Measurements from ENCODE around the gene USH1C. TPM values are rescaled to one million over a fixed set of nuclear protein-coding genes. Genes with fewer than 3 reads are reported as not detected.
A peak's percentile ranks its signal among the peaks of the same experiment; 100 is the strongest.

Gene USH1C
- total RNA-seq, 1 experiment from 2014 or later, result not detected

DNA sequence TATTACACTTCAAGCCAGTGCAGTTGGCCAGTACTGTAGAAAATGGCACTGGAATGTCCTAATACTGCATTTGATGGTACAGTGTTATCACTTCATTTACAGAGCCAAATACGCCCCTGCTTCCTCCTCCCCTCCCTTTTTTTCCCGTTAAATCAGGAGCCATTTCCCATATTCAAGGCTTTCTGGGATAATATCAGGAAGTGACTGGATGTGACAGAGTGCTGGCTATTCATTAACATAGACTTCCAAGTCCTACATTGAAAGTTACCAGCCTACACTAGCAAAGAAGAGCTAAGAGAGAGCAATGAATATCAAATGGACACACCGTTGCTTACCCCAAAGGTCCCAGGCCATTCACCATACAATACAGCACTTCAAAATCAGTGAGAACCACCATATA is 35.4 kb downstream of the USH1C start:
- no peak for DNase-seq (ENCODE audit: low read depth)

DNA sequence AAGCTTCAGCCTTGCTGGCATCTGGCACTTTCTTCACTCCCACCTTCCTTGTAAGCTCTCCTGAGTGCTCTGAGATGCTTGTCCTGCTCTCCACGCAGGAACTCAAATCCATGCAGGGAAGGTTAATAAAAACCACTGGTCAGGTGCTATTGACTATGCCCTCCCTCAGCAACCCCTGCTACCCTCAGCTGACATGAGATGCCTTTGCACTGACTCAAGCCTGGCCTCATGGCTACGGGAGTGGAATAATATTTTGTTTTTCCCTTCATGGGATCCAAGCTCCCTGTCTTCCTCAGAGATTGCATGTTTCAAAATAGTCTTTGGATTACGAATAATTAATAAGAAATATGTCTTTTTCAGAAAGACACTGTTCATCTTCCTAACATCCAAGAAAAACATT is 35.9 kb downstream of the USH1C start:
- peak; percentile 38 for DNase-seq (ENCODE audit: low read depth)

DNA sequence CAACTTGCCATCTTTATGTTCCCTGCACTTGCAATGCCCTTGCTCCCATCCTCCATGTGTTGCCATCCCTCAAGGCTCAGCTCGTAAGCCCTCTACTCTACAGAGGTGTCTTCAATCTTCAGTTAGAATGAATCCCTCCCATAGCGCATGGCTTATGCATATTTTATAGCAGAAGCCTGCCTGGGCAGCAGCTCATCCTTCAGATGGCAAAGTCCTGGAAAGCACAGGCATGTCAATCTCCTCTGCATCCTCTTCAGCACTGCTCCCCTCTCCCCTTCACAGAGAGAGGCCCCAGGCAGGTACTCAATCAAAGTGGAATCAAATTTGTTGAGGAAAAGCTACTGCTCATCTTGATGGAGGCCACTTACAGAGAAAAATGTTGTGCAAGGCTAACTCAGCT is 36.4 kb downstream of the USH1C start:
- no peak for DNase-seq (ENCODE audit: low read depth)

- no peak for DNase-seq (ENCODE audit: low read depth)
Measured at GRCh38 chr11:17506942-17507341, 37.3 kb downstream of the USH1C start.

DNA sequence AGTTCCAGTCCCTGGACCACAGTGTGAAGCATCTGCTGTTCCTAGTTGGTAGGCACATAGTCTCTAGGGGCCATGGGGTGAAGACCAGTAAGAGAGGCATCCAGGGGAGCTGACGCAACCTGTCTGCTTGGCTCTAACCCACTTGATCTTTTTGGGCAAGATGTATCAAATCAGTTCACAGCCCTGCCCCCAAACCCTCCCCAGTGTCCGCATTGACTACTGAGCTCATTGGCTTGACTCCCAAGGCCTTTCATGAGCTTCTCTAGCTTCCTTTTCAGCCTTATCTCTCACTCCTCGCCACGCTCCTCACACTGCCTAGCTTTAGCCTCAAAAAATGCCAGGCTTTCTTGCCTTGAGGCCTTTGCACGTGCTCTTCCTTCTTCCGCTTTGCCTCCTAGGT is 37.9 kb downstream of the USH1C start:
- DNase-seq (ENCODE audit: low read depth), result no peak

GRCh38 chr11:17505146-17505545 is 39.1 kb downstream of the USH1C start:
- no peak for DNase-seq (ENCODE audit: low read depth)

DNA sequence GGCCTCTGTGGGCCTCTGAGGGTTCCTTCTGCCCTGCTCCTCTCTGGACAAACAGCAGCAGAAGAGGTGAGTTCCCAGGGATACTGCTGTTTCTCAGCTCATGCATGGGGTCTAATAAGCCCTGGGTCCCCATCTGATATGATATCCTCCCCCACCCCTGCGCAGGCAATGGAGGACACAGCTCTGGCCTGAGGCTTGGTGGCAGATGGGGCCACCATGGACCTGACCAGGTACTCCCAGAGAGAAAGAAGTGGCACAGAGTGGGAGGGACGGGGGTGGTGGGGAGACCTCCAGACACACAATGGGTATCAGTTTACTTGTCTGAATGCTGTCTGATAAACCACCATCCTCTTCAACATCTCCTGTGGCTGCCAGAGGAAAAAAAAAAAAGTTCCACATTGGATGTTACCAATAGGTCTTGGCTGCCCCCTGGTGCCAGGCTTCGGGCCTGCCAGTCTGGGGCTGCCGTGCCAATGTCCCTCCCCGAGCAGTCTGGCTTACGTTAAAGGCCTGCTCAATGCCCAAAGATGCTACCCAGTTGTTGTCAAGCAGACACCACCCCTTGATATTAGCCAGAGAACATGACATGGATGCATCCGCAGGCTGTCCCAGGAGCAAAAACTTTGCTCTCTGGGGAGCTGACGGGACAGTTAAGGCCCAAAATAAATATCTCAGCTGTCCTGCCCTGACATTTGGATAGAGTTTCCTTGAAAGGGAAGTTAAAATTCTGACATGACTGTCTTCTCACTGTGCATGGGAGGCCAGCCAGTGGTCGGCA is 39.7 kb downstream of the USH1C start:
- peak; percentile 52 for DNase-seq (ENCODE audit: low read depth)

- DNase-seq (ENCODE audit: low read depth), result no peak
Measured at GRCh38 chr11:17502630-17503029, 41.6 kb downstream of the USH1C start.

DNA sequence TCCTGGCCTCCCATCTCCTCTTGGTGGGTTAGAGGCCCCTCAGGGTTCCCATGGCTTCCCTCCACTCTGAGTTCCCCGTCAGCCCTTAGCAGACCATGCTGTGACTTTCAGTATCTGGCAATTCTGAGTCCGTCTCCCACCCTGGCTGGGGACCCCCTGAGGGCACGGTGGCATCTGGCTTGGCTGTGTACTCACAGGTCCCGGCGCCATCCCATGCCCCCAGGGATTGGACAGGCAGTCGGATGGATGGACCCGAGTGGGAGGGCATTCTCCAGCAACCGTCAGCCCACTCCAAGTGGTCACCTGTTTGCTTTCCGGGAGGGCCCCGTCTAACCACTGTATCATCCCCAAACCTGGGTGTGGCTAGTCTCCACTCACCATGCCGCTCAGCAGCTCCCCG is 43.5 kb downstream of the USH1C start:
- no peak for DNase-seq (ENCODE audit: low read depth)

GRCh38 chr11:17498475-17498874 is 45.7 kb downstream of the USH1C start:
- DNase-seq (ENCODE audit: low read depth), result no peak

GRCh38 chr11:17498058-17498457 is 46.2 kb downstream of the USH1C start:
- DNase-seq (ENCODE audit: low read depth), result no peak

- no peak for DNase-seq (ENCODE audit: low read depth)
Measured at GRCh38 chr11:17496406-17496805, 47.8 kb downstream of the USH1C start.

- no peak for DNase-seq (ENCODE audit: low read depth)
Measured at GRCh38 chr11:17494019-17494418, 50.2 kb downstream of the USH1C start.

- no peak for DNase-seq (ENCODE audit: low read depth)
Measured at GRCh38 chr11:17490938-17491337, 53.3 kb downstream of the USH1C start.

DNA sequence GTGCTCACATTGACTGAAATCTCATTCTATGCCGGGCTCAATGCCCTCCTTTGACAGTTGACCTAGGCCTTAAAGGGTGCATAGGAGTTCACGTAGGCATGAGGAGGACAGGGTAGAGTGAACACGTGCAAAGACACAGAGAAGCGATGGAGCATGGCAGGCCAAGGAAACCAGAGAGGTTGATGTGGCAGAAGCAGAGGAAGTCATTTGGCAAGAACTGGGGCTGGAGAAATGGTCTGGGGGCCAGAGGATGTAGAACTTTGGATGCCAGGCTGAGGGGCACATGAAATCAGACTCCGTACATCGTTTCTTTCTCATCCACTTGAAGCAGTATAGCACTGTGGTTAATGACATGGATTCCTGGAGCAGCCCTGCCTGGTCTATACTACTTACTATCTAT is 54.0 kb downstream of the USH1C start:
- DNase-seq (ENCODE audit: low read depth), result no peak

DNA sequence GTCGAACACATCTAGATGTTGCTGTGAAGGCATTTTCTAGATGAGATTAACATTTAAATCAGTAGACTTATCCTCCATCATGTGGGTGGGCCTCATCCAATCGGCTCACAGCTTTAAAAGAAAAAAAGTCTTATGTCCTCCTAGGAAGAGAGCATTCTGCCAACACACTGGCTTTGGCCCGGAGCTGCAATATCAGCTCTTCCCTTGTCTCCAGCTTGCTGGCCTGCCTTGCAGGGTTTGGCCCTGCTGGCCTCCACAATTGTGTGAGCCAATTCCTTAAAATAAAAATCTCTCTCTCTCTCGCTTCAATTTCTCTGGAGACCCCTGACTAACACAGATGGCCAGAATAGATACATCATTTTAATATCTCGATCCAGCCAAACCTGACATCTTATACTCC is 54.5 kb downstream of the USH1C start:
- DNase-seq (ENCODE audit: low read depth), result no peak

DNA sequence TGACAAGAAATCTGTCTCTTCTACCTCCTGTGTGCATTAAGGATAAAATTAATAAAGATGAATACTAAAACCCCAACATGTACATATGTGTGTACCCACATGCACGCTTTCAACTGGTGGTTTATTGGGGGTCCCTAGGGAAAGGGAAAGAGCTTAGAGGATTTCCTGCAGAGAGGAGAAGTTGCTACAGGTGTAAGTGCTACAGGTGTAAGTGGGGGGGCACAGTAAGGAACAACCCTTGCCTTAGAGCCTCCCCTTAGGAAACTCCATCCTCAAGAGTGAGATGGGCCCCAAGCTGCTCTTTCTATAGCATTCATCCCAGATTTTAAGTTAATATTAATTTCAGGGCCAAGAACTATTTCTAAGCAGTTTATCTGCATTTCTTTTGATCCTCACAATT is 55.7 kb downstream of the USH1C start:
- DNase-seq (ENCODE audit: low read depth), result no peak

- no peak for DNase-seq (ENCODE audit: low read depth)
Measured at GRCh38 chr11:17486646-17487045, 57.6 kb downstream of the USH1C start.

DNA sequence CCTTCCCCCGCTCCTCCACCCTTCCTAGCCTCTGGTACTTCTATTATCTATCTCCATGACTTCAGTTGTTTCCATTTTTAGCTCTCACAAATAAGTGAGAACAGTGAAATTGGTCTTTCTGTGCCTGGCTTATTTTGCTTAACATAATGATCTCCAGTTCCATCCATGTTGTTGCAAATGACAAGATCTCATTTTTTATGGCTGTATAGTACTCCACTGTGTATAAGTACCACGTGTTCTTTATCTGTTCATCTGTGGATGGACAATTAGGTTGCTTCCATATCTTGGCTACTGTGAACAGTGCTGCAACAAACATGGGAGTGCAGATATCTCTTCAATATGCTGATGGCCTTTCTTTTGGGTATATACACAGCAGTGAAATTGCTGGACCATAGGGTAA is 60.7 kb downstream of the USH1C start:
- no peak for DNase-seq (ENCODE audit: low read depth)

GRCh38 chr11:17481905-17482304 is 62.3 kb downstream of the USH1C start:
- DNase-seq (ENCODE audit: low read depth), result no peak

- peak; percentile 14 for DNase-seq (ENCODE audit: low read depth)
Measured at GRCh38 chr11:17479284-17480214, 64.7 kb downstream of the USH1C start.

- DNase-seq (ENCODE audit: low read depth), result no peak
Measured at GRCh38 chr11:17478070-17478469, 66.1 kb downstream of the USH1C start.

DNA sequence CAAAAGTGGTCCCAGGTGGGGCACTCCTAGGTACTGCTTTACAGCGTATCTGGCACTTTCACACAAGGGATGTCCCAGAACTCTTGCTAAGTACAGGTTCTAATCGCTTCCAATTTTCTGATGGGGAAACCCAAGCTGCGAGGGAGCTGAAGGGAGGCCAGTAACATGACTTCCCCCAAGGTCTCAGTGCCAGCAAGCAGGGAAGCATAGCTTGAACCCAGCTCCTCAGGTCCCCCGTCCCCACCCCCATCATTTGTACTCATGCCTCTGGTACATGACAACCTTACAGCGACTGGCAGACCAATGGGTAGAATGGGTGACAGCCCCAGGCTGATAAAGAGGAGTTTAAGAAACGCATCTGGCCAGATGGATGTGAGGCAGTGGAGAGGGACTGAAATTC is 66.9 kb downstream of the USH1C start:
- no peak for DNase-seq (ENCODE audit: low read depth)
